Activated CD8-positive, alpha-beta T cell treated with anti-CD3 and anti-CD28 coated beads for 36 hours (primary cell): ENCODE data around the gene BCLAF1. TPM values are rescaled to one million over a fixed set of nuclear protein-coding genes. Genes with fewer than 3 reads are reported as not detected.

Source experiments
- ATAC-seq: fragments of 200-7000 bp; cut with Tn5 transposase; one replicate; pipeline ENCODE4 v1.10.0; 2021; ENCODE audit warnings: mild to moderate bottlenecking, moderate library complexity
- CTCF ChIA-PET: fragments of 350-600 bp; sonication (Branson Sonifier 250); formaldehyde crosslinking; loops from one replicate; lab custom pipeline; 2021; ENCODE audit warnings: antibody characterized with exemption; lab: Charles Lee
- POLR2A ChIA-PET: fragments of 350-600 bp; sonication (Branson Sonifier 250); formaldehyde crosslinking; loops from one replicate; lab custom pipeline; 2021; ENCODE audit warnings: antibody characterized with exemption; lab: Charles Lee
- DNase-seq: peaks from one replicate; pipeline ENCODE4 v3.0.0-alpha.2; 2020
- H3K27ac Mint-ChIP-seq: one replicate; pipeline ENCODE4 v1.8.0; 2021; ENCODE audit warnings: mild to moderate bottlenecking, mixed read lengths
- H3K27me3 Mint-ChIP-seq: one replicate; pipeline ENCODE4 v1.8.0; 2021; ENCODE audit warnings: mixed read lengths
- H3K36me3 Mint-ChIP-seq: one replicate; pipeline ENCODE4 v1.8.0; 2021; ENCODE audit warnings: low read depth, mixed read lengths
- H3K4me1 Mint-ChIP-seq: one replicate; pipeline ENCODE4 v1.8.0; 2021; ENCODE audit warnings: low read depth, mixed read lengths
- H3K4me3 Mint-ChIP-seq: one replicate; pipeline ENCODE4 v1.8.0; 2021; ENCODE audit warnings: mild to moderate bottlenecking, moderate library complexity, mixed read lengths
- H3K9me3 Mint-ChIP-seq: one replicate; pipeline ENCODE4 v1.8.0; 2021; ENCODE audit warnings: mixed read lengths
- CTCF ChIP-seq: fragments of 200-600 bp; IDR thresholded peaks from one replicate; pipeline ENCODE4 v1.8.0; 2022; ENCODE audit warnings: antibody characterized with exemption, mild to moderate bottlenecking
- intact Hi-C: fragments of 100-400 bp; cut with micrococcal nuclease; formaldehyde crosslinking; loops from one replicate; pipeline ENCODE4 v1.10.0; 2022
- total RNA-seq, 2 experiments: library from RNA; stranded (reverse); gene quantifications; one replicate each; pipeline ENCODE4 v1.2.3, GENCODE V29; 2021

Gene BCLAF1
- total RNA-seq, 2 experiments from 2014 or later, result 128 to 137 TPM

DNA sequence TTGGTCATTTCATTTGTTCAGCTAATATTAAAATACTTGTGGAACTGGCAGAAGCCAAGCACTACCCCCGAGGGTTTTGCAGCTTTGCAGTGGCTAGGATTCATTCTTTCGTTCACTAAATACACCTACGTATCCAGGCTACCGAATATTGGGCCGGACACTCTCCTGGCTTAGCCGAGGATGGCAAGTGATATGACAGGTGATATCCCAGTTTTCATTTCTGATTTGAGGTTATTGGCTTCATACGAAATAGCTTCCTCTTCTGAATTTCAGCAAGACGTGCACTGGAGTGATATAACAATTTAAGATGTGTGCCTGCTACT, 39.0 kb downstream of the BCLAF1 start:
- ChIA-PET POLR2A (interaction anchor here (0.5 to 6.4 kb wide), 17 partner anchors 8 to 752 kb away, joined by 3 to 88 read pairs (median 5); partner anchors contain the start of gene BCLAF1), CTCF (interaction anchor here (0.7 to 1.4 kb wide), 6 partner anchors 10 to 885 kb away, joined by 3 to 5 read pairs (median 3); partner anchors contain the start of gene BCLAF1)
- Mint-ChIP-seq H3K4me3 (peak overlapping the region; percentile 91), H3K27me3 (no peaks in the 10 kb centered on the region), H3K36me3 (peaks cover 42% of the 10 kb centered on the region), H3K4me1 (peaks cover 48% of the 10 kb centered on the region), H3K27ac (peak overlapping the region; percentile 93), H3K9me3 (no peaks in the 10 kb centered on the region)
- peak; percentile 18 for ATAC-seq
- TF ChIP-seq CTCF, result no peak
- intact Hi-C loops, result loop anchor here (5.0 kb wide), 1 partner anchor 37 kb away; the partner anchor contains the start of gene BCLAF1
- no peak for DNase-seq

DNA sequence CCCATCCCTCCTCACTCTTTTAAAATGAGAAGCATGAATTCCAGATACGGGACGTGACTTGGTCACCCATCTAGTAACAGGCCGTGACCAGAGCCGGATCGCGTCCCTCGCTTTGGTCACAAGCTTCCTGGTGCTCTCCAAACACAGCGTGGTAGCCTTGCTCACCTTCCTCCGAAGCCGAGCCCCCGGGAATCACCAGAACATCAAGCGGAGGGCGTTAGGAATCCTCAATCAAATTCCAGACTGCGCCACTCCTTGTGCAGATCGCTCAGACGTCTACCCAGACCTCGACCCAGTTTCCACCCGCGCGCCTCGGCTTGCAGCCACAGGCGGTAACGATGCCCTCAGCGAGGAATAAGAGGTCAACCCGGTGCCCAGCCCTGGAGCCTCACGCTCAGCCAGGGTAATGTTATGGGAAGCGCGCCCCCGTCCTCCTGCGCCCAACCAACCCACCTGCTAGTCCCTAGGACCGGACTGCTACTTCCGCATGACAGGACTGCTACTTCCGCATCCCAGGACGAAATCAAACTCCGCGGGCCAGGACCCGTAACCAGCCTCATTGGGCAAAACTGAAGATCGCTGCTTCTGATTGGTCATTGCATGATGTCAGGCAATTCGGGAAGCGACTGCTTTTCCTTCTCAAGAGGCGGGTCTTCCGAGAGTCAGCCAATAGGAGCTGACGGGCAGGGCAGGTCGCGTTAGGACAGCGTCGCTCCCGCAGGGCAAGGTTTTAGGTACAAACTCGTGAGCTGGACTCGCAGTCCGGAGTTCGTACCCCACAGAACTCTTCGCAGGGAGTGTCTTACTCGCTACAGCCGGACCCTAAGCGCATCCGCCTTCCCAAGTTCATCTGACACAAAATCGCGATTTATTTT, 39.6 kb downstream of the BCLAF1 start, which contains the start of gene MTFR2:
TSS of gene MTFR2 (minus strand) at position 501 of the 875 bp plus-strand sequence. CDS start 1,212 bp downstream, outside the sequence.
- ChIA-PET POLR2A (interaction anchor here (0.5 to 6.4 kb wide), 17 partner anchors 8 to 752 kb away, joined by 3 to 88 read pairs (median 5); partner anchors contain the start of gene BCLAF1), CTCF (interaction anchor here (0.7 to 1.4 kb wide), 8 partner anchors 10 to 885 kb away, joined by 3 to 5 read pairs (median 3); partner anchors contain the start of gene BCLAF1)
- Mint-ChIP-seq H3K9me3 (no peaks in the 10 kb centered on the region), H3K27me3 (no peaks in the 10 kb centered on the region), H3K4me3 (peak within 1 kb of the TSS; percentile 91), H3K36me3 (peaks cover 46% of the 10 kb centered on the region), H3K4me1 (peaks cover 42% of the 10 kb centered on the region), H3K27ac (peak within 1 kb of the TSS; percentile 93)
- peak; percentile 96 for DNase-seq
- TF ChIP-seq CTCF, result no peak
- ATAC-seq, result peak; percentile 96
- intact Hi-C loops, result loop anchor here (5.0 kb wide), 1 partner anchor 37 kb away; the partner anchor contains the start of gene BCLAF1

- ATAC-seq, result no peak
These were observed 40.3 kb downstream of the BCLAF1 start for GRCh38 chr6:136249336-136249735.

DNA sequence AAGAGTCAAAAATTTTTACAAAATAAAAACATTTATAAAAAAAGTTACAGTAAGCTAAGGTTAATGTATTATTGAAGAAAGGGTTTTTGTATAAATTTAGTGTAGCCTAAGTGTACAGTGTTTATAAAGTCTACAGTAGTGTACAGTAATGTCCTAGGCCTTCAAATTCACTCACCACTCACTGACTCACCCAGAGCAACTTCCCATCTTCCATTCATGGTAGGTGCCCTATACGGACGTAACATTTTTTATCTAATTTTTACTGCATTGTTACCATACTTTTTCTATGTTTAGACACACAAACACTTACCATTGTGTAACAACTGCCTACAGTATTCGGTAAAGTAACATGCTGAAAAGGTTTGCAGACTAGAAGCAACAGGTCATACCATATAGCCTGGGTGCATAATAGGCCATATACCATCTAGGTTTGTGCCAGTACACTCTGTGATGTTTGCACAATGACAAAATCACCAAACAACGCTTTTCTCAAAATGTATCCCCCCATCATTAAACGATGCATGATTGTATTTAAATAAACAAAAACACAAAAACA, 45.5 kb downstream of the BCLAF1 start:
- Mint-ChIP-seq H3K36me3 (peaks cover 64% of the 10 kb centered on the region), H3K4me1 (peaks cover 12% of the 10 kb centered on the region), H3K27me3 (no peaks in the 10 kb centered on the region), H3K9me3 (no peaks in the 10 kb centered on the region), H3K27ac (no peak overlapping the region), H3K4me3 (no peak overlapping the region)
- ATAC-seq (no peak), DNase-seq (no peak)
- no peak for TF ChIP-seq CTCF
- intact Hi-C loops, result no loop called here
- ChIA-PET CTCF (interaction anchor here (0.8 kb wide), 1 partner anchor 17 kb away, joined by 4 read pairs; no protein-coding TSS in a partner anchor), POLR2A (no interaction called here)

More at GRCh38 chr6:136249336-136249735, 40.3 kb downstream of the BCLAF1 start:
- Mint-ChIP-seq H3K4me3 (peak overlapping the region; percentile 91), H3K27me3 (no peaks in the 10 kb centered on the region), H3K9me3 (no peaks in the 10 kb centered on the region), H3K36me3 (peaks cover 50% of the 10 kb centered on the region), H3K27ac (peak overlapping the region; percentile 93), H3K4me1 (peaks cover 38% of the 10 kb centered on the region)
- no peak for TF ChIP-seq CTCF
- DNase-seq, result peak; percentile 36
- ChIA-PET CTCF (interaction anchor here (1.0 to 1.1 kb wide), 2 partner anchors 23 to 68 kb away, joined by 3 to 4 read pairs; no protein-coding TSS in a partner anchor), POLR2A (interaction anchor here (1.6 to 6.4 kb wide), 6 partner anchors 9 to 40 kb away, joined by 3 to 88 read pairs (median 16); partner anchors contain the start of gene BCLAF1)
- intact Hi-C loops, result no loop called here
